Activated T-cell treated with anti-CD3 and anti-CD28 coated beads, Interleukin-2, amount 50 U/mL, for 1 hour (primary cell): ENCODE measurements around the gene PGLYRP4.

Experiments
- DNase-seq: peaks from one replicate; pipeline ENCODE4 v3.0.0-alpha.2; 2020

PGLYRP4 gene, protein sequence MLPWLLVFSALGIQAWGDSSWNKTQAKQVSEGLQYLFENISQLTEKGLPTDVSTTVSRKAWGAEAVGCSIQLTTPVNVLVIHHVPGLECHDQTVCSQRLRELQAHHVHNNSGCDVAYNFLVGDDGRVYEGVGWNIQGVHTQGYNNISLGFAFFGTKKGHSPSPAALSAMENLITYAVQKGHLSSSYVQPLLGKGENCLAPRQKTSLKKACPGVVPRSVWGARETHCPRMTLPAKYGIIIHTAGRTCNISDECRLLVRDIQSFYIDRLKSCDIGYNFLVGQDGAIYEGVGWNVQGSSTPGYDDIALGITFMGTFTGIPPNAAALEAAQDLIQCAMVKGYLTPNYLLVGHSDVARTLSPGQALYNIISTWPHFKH

GRCh38 chr1:153348511-153349362 lies at the start of gene PGLYRP4:
PGLYRP4 (minus strand) TSS chr1:153348841; CDS start chr1:153347932, 909 bp downstream.
- DNase-seq: no peak

- no peak for DNase-seq
These were observed 49.4 kb upstream of the PGLYRP4 start for GRCh38 chr1:153397924-153398651.

DNA sequence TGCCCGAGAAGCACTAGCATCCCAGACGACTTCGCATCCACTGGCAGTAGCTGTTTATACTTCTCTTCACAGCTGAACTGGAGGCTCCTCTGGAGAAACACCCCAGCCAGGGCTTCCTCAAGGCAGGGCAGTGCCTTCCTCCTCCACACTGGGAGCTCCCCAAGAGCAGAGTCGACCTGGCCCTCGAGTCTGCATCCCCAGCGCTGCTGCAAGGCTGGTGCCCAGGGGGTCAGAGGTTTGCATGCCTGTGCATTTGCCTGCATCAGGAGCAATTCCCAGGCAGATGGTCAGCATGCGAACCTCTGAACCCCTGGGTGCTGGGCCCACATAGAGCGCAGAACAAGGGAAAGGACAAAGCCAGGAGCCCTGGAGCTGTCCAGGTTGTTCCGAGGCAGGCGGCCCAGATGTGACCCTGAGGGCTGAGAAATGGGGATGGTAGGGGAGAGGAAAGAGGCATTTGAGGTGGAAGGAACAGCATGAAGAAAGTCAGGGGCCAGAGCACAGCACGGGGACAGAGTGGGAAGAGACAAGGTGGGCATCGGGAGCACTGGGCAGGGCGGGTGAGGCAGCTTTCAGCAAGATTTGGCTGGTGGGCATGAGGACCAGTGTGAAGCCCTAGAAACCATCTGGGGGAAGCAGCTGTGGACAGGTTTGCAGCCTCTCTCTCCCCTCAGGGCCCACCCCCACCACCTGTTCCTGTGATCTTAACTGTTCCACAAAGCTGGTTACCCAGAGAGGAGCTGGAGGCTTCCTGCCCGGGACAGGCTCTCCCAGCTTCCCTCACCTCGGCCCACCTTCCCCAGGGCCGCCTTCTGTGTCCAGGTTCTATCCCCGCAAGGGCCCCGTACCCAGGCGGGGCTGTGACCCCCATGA lies 48.6 kb upstream of the PGLYRP4 start:
- DNase-seq: no peak

- DNase-seq: no peak
These were observed 47.8 kb upstream of the PGLYRP4 start for GRCh38 chr1:153396461-153396860.

- DNase-seq: no peak
These were observed 47.1 kb upstream of the PGLYRP4 start for GRCh38 chr1:153395776-153396175.

GRCh38 chr1:153395136-153395685 lies 46.6 kb upstream of the PGLYRP4 start:
- no peak for DNase-seq

- DNase-seq: no peak
These were observed 45.8 kb upstream of the PGLYRP4 start for GRCh38 chr1:153394391-153394790.

GRCh38 chr1:153393926-153394325 lies 45.3 kb upstream of the PGLYRP4 start:
- no peak for DNase-seq

DNA sequence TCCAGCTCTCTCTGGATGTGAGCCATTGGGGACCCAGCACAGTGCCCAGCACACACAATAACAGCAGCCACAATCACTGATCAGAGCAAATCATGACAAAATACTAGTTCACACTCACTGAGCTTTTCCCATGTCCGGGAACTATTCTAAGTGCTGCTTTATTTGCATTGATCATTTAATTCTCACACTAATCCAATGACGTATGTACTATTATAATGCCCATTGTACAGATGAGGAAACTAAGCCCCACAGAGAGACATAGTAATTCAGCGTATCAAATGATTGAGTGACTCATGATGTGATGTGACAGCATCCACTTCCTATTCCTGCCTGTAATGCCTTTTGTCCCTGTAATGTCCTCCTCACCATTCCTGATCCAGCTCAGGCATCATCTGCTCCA lies 44.2 kb upstream of the PGLYRP4 start:
- DNase-seq: no peak

- no peak for DNase-seq
These were observed 43.6 kb upstream of the PGLYRP4 start for GRCh38 chr1:153392258-153392657.

DNA sequence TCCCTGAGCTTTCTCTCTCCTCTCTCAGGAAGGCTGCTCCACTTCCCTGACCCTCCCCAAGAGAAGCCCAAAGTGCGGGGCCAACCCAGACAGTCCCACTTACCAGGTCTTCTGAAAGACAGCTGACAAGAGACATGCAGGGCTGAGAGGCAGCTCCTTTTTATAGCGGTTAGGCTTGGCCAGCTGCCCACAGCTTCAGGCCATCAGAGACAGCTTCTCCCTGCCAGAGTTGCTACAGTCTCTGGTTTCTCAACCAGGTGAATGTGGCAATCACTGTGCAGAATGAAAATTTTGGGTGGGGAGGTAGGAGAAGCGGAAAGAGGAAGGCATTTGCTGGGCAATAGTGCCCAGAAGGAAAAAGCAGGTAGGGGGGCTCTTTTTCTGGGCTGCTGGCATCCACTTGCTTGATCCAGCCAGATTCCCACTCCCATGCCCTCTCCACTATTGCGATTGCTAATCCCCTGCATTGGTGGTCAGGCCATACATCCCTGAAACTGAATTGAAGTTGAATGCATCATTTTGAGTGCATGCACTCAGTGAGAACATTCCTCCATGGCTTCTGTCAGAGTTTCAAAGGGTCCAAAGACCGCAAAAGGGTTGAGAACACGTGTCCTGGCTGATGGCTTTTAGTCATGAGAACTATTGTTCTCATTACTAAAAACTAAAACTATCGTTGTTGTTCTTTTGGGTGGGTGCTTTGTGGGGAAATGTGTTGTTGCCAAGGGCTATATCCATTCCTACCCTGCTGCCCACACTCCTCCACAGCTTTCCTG lies 42.5 kb upstream of the PGLYRP4 start, which contains the start of gene S100A8:
TSS of gene S100A8 (minus strand) at position 136 of the 773 bp plus-strand sequence. CDS start 538 bp downstream, outside the sequence.
- no peak for DNase-seq

- no peak for DNase-seq
These were observed 41.6 kb upstream of the PGLYRP4 start for GRCh38 chr1:153389973-153390879.

GRCh38 chr1:153389401-153389800 lies 40.8 kb upstream of the PGLYRP4 start:
- no peak for DNase-seq

- DNase-seq: no peak
These were observed 39.1 kb upstream of the PGLYRP4 start for GRCh38 chr1:153387785-153388184.

DNA sequence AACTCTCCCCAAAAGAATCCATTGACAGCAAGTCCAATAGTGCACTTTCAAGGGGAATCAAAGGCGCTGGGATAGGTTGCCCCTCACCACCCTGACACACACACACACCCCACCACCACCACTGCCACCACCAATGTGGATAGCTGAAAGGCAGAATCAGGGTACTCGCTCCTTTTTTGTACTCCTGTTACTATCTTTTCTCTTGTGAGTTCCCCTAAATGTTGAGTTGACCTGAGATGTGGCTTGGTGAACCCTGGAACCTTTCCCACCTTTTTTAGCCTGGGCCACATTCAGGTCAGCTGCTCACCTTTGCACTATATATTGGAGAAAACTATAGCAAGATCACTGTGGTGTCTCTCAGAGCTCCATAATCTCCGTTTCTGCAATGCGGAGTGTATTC lies 38.4 kb upstream of the PGLYRP4 start:
- no peak for DNase-seq

GRCh38 chr1:153386500-153386901 lies 37.9 kb upstream of the PGLYRP4 start:
- no peak for DNase-seq

GRCh38 chr1:153384958-153385580 lies 36.4 kb upstream of the PGLYRP4 start:
- DNase-seq: no peak

DNA sequence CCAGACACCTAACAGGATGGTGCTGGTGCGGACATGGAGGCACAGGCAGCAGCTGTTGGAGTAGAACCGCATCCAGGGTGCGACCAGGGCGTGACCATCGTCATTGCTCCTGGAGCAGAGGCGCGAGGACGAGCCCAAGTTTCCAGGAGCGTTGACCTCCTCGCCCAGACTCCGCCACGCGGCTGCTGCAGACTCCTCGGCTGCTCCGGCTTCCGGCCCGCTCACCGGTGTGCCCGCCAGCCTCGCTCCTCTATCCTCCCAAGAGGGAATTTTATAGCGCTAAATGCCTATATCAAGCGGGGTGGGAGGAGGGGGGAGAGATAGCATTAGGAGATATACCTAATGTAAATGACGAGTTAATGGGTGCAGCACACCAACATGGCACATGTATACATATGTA lies 32.1 kb upstream of the PGLYRP4 start:
- DNase-seq: no peak

- no peak for DNase-seq
These were observed 30.9 kb upstream of the PGLYRP4 start for GRCh38 chr1:153379591-153379990.
